ENCODE measurements around the gene TAF7L. TPM values are rescaled to one million over a fixed set of nuclear protein-coding genes. Genes with fewer than 3 reads are reported as not detected.

Gene TAF7L, protein sequence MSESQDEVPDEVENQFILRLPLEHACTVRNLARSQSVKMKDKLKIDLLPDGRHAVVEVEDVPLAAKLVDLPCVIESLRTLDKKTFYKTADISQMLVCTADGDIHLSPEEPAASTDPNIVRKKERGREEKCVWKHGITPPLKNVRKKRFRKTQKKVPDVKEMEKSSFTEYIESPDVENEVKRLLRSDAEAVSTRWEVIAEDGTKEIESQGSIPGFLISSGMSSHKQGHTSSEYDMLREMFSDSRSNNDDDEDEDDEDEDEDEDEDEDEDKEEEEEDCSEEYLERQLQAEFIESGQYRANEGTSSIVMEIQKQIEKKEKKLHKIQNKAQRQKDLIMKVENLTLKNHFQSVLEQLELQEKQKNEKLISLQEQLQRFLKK
- total RNA-seq (2022; extraction: Qiagen RNA extraction) = 0.05 to 0.20 TPM (median 0.13 TPM) in 5 replicates

DNA sequence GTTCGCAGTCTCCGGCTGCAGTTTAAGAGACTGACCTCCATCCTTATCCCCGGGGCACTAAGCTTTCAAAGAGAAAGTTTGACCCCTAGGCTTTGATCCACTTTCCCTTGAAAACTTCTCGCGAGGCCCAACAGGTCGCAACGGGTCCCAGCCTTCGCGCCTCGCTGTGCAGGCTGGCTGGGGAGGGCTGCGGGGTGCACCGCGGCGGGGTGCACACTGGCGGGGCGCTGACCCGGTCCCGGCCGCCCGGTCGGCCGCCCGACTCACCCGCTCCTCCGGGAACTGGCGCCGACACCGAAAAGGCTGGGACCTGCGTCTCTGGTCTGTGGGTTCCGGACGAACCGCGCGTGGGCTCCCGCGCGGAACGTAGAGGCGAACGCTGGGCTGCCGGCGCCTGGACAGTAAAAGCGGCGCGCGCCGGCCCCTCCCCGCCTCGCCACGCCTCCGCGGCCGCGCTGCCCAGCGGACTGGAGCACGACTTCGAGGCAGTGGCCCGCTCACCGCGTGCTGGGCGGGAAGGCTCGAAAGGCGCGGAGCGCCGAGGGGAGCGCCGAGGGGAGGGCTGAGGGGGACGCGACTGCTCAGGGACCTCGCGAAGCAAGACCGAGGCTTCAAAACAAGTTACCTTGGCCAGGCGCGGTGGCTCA is at the start of gene TAF7L:
TSS of gene TAF7L (minus strand) at position 378 of the 647 bp plus-strand sequence. CDS start 3,791 bp downstream, outside the sequence.

DNA sequence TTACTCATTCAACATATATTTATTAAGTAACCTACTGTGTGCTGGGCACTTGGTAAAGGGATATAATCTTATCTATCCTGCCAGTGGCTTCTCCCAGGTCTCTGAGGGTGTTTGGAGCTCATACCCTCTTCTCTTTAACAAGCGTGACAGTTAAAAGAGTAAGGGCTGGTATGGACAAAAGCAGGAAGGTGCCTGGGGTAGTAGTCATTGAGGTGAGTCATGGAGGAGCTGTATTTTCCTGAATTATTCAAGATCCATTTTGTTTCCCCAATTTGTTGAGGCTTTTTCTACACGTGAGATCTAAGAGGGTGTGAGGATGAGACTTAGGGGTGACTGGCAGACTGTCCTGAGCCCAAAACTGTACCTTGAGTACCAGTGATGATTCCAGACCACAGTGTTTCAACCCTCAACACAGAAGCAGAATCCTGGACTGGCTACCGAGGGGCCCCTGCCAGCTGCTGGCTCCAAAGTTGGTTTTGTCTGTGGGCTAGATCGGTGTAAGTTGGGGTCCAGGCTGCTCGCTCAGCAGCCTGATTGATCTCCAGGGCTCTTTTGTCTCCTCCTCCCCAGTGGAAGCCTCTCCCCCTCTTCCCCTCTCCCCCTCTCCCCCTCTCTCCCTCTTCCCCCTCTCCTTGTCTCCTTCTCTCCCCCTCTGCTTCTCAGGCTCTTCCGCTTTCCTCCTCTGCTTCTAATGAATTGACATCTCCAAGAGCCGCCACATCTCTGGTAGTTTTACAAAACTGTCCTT is 71.8 kb downstream of the TAF7L start, which contains the start of gene DRP2:
TSS of gene DRP2 (plus strand) at position 671 of the 748 bp plus-strand sequence. CDS start 11,862 bp downstream, outside the sequence.

Other genes with a start within 250 kb of the TAF7L start
- 14.0 to 17.1 TPM (median 15.0 TPM) in 5 replicates for gene TRMT2B, start 239.2 kb downstream of the TAF7L start, total RNA-seq (2022; extraction: Qiagen RNA extraction)
- gene TMEM35A, start 212.5 kb downstream of the TAF7L start, total RNA-seq (2022; extraction: Qiagen RNA extraction) = not detected in 5 replicates
- gene CENPI, start 193.1 kb downstream of the TAF7L start, total RNA-seq (2022; extraction: Qiagen RNA extraction) = 9.3 to 15.5 TPM (median 14.3 TPM) in 5 replicates
- gene DRP2, start 71.5 kb downstream of the TAF7L start, total RNA-seq (2022; extraction: Qiagen RNA extraction) = 0.07 to 0.28 TPM (median 0.13 TPM) in 5 replicates
- 27.4 to 30.1 TPM (median 27.8 TPM) in 5 replicates for gene TIMM8A, start 57.4 kb upstream of the TAF7L start, total RNA-seq (2022; extraction: Qiagen RNA extraction)
- 0.07 to 0.36 TPM (median 0.24 TPM) in 5 replicates for gene BTK, start 94.9 kb upstream of the TAF7L start, total RNA-seq (2022; extraction: Qiagen RNA extraction)
- gene RPL36A, start 99.7 kb upstream of the TAF7L start, total RNA-seq (2022; extraction: Qiagen RNA extraction) = 2,422 to 3,503 TPM (median 2,561 TPM) in 5 replicates
- 167 to 185 TPM (median 175 TPM) in 5 replicates for gene GLA, start 116.6 kb upstream of the TAF7L start, total RNA-seq (2022; extraction: Qiagen RNA extraction)
- gene HNRNPH2, start 116.9 kb upstream of the TAF7L start, total RNA-seq (2022; extraction: Qiagen RNA extraction) = 52.0 to 58.7 TPM (median 54.5 TPM) in 5 replicates
- gene ARMCX4, start 194.1 kb upstream of the TAF7L start, total RNA-seq (2022; extraction: Qiagen RNA extraction) = 0.18 to 0.93 TPM (median 0.41 TPM) in 5 replicates